Measurements from ENCODE around the gene NUDT22. TPM values are rescaled to one million over a fixed set of nuclear protein-coding genes. Genes with fewer than 3 reads are reported as not detected.

Gene NUDT22
- total RNA-seq, 2 donors from 2014 or later = 110 to 168 TPM

GRCh38 chr11:64216879-64217278, 9.2 kb upstream of the NUDT22 start:
- no peak overlapping the region for H3K27ac ChIP-seq
- H3K9me3 ChIP-seq = no peaks in the 10 kb centered on the region
- no peak for TF ChIP-seq CTCF (IDR thresholded peaks at IDR 0.05)
- intact Hi-C loops (cut with DNase I) = no loop called here
- H3K36me3 ChIP-seq = no peaks in the 10 kb centered on the region
- H3K4me1 ChIP-seq = no peaks in the 10 kb centered on the region
- DNase-seq = no peak
- no peak overlapping the region for H3K9ac ChIP-seq (ENCODE audit: low read depth in 2 of 2, low read length in 2 of 2)
- no peak overlapping the region for H3K4me3 ChIP-seq
- no peaks in the 10 kb centered on the region for H3K27me3 ChIP-seq

- H3K4me3 ChIP-seq = no peak overlapping the region
- H3K27me3 ChIP-seq = no peaks in the 10 kb centered on the region
- DNase-seq = no peak
- no peaks in the 10 kb centered on the region for H3K36me3 ChIP-seq
- intact Hi-C loops (cut with DNase I) = no loop called here
- TF ChIP-seq CTCF (IDR thresholded peaks at IDR 0.05) = no peak
- no peaks in the 10 kb centered on the region for H3K9me3 ChIP-seq
- no peak overlapping the region for H3K9ac ChIP-seq (ENCODE audit: low read depth in 2 of 2, low read length in 2 of 2)
- no peak overlapping the region for H3K27ac ChIP-seq
- no peaks in the 10 kb centered on the region for H3K4me1 ChIP-seq
Measured at GRCh38 chr11:64218628-64219353, 7.3 kb upstream of the NUDT22 start.

GRCh38 chr11:64219354-64219684, 6.8 kb upstream of the NUDT22 start:
- Histone ChIP-seq H3K9me3 (no peaks in the 10 kb centered on the region), H3K36me3 (no peaks in the 10 kb centered on the region), H3K27ac (no peak overlapping the region), H3K9ac (ENCODE audit: low read depth in 2 of 2, low read length in 2 of 2) (no peak overlapping the region), H3K4me3 (no peak overlapping the region), H3K27me3 (no peaks in the 10 kb centered on the region), H3K4me1 (no peaks in the 10 kb centered on the region)
- no peak for TF ChIP-seq CTCF (IDR thresholded peaks at IDR 0.05)
- DNase-seq = no peak
- intact Hi-C loops (cut with DNase I) = no loop called here

DNA sequence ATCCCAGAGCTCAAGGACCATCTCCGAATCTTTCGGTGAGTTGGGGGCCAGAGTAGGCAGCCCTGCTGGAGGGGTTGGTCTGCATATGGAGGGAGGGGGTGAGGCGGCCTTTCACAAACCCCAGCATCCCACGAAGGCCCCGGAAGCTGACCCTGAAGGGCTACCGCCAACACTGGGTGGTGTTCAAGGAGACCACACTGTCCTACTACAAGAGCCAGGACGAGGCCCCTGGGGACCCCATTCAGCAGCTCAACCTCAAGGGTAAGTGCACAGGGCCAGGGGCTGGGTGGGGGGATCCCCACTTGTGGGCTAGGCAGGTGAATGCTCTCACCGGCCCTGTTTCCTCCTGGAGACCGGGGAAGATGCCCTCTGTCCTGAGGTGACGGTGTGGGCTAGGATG, 6.3 kb upstream of the NUDT22 start:
- TF ChIP-seq CTCF (IDR thresholded peaks at IDR 0.05) = no peak
- intact Hi-C loops (cut with DNase I) = no loop called here
- no peak for DNase-seq
- Histone ChIP-seq H3K4me1 (peaks cover under 1% of the 10 kb centered on the region), H3K27ac (no peak overlapping the region), H3K4me3 (no peak overlapping the region), H3K9ac (ENCODE audit: low read depth in 2 of 2, low read length in 2 of 2) (no peak overlapping the region), H3K27me3 (no peaks in the 10 kb centered on the region), H3K36me3 (no peaks in the 10 kb centered on the region), H3K9me3 (no peaks in the 10 kb centered on the region)

GRCh38 chr11:64220271-64220670, 5.8 kb upstream of the NUDT22 start:
- DNase-seq = no peak
- TF ChIP-seq CTCF (IDR thresholded peaks at IDR 0.05) = no peak
- no peaks in the 10 kb centered on the region for H3K9me3 ChIP-seq
- H3K36me3 ChIP-seq = no peaks in the 10 kb centered on the region
- intact Hi-C loops (cut with DNase I) = no loop called here
- H3K27ac ChIP-seq = no peak overlapping the region
- H3K4me1 ChIP-seq = peaks cover 5% of the 10 kb centered on the region
- no peak overlapping the region for H3K9ac ChIP-seq (ENCODE audit: low read depth in 2 of 2, low read length in 2 of 2)
- no peak overlapping the region for H3K4me3 ChIP-seq
- no peaks in the 10 kb centered on the region for H3K27me3 ChIP-seq
